HUES6 (cell line): Measurements from ENCODE around the gene ANTXR1.

Experiments
- H3K27ac ChIP-seq: 2 replicates; pipeline ENCODE4 v1.7.0; 2013; ENCODE audit warnings: low read depth, mild to moderate bottlenecking, low read length, inconsistent platforms
- H3K27me3 ChIP-seq: 2 replicates; pipeline ENCODE4 v1.6.1; 2013; ENCODE audit warnings: low read length; ENCODE audit not compliant: control insufficient read depth, insufficient read depth
- H3K36me3 ChIP-seq: 2 replicates; pipeline ENCODE4 v1.6.1; 2013; ENCODE audit warnings: low read length; ENCODE audit not compliant: control insufficient read depth, insufficient read depth
- H3K4me1 ChIP-seq: 2 replicates; pipeline ENCODE4 v1.6.1; 2013; ENCODE audit warnings: low read length; ENCODE audit not compliant: control insufficient read depth, insufficient read depth
- H3K4me3 ChIP-seq: 2 replicates; pipeline ENCODE4 v1.5.1; 2013; ENCODE audit warnings: low read depth, low read length
- H3K9ac ChIP-seq: one replicate; pipeline ENCODE4 v1.6.1; 2013; ENCODE audit warnings: mild to moderate bottlenecking, low read length
- H3K9me3 ChIP-seq: 2 replicates; pipeline ENCODE4 v1.6.1; 2013; ENCODE audit warnings: low read depth, low read length; ENCODE audit not compliant: control insufficient read depth, insufficient read depth

ANTXR1 gene

DNA sequence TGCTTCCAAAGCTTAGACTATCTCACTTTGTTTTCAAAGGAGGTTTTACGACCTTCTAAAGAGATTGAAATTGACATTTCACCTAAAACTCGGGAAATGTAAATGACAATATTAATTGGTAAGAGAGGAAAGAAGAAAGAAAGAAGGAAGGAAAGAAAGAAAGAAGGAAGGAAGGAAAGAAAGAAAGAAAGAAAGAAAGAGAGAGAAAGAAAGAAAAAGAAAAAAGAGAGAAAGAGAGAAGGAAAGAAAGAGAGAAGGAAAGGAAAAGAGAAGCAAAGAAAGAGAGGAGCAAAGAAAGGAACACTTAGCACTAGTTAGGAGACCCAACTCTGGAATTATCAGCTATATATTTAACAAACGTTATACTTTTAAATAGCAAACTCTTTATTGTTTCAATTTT is 34.9 kb upstream of the ANTXR1 start:
- H3K27ac ChIP-seq, result no peak overlapping the region
- no peaks in the 10 kb centered on the region for H3K4me1 ChIP-seq
- no peaks in the 10 kb centered on the region for H3K27me3 ChIP-seq
- no peak overlapping the region for H3K9ac ChIP-seq
- H3K4me3 ChIP-seq, result no peak overlapping the region
- no peaks in the 10 kb centered on the region for H3K9me3 ChIP-seq
- no peaks in the 10 kb centered on the region for H3K36me3 ChIP-seq

DNA sequence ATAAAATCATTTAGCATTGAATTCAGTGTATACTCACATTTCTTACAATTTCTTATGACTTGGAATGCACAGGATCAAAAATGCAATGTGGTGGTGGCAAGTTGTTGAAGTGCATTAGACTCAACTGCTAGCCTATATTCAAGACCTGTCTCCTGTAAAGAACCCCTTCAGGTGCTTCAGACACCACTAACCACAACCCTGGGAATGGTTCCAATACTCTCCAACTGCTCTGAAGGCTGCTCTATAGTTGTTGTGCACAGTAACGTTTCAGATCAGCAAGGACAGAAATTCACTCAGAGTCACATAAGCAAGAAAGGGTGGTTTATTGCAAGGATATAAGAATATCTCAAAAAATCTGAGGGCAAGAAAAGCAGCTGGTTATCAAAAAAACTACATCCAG is 32.0 kb upstream of the ANTXR1 start:
- Histone ChIP-seq H3K4me1 (no peaks in the 10 kb centered on the region), H3K36me3 (no peaks in the 10 kb centered on the region), H3K4me3 (no peak overlapping the region), H3K27me3 (no peaks in the 10 kb centered on the region), H3K9me3 (no peaks in the 10 kb centered on the region), H3K27ac (no peak overlapping the region), H3K9ac (no peak overlapping the region)

DNA sequence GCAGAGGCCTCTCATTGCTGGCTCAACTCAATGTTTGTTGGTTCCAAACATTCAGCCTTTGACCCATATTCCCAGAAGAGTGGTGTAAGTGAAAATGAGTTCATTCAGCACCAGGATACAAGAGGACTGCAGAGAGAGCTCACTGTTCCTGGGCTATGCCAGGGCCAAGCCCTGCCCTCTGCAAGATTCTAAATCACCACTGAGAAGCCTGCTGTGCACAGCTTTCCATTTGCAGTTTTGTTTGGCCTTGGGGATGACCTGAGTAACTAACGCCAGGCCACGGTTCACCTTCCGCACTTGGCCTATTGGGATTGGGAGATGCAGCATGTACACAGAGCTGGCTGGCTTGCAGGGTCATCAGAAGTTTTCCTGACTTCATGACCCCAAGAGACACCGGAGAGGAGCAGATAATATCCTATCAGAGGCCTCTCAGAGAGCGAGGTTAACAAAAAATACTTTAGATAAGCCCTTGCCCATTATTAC is 25.9 kb upstream of the ANTXR1 start:
- H3K4me1 ChIP-seq, result no peaks in the 10 kb centered on the region
- H3K9me3 ChIP-seq, result no peaks in the 10 kb centered on the region

DNA sequence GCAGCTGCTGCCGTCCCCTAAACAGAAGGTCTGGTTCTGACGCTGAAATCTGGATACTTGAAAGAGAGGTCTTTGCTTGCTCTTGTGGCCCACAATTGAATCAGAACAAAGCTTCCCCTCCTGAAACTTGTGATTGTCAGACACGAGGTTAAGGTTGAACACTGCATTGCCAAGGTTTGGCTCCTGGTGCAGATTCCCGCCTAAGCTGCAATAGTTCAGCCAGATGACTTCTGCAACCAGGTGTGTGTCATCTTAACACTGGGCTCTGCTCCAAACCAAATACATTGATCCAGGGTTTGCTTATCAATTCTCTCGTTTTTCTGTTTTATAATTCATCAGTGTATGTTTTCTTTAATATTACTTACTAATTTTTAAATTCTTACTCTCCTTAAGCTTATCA is 23.9 kb upstream of the ANTXR1 start:
- no peaks in the 10 kb centered on the region for H3K9me3 ChIP-seq
- no peak overlapping the region for H3K9ac ChIP-seq
- no peaks in the 10 kb centered on the region for H3K27me3 ChIP-seq
- no peak overlapping the region for H3K4me3 ChIP-seq
- no peaks in the 10 kb centered on the region for H3K4me1 ChIP-seq
- no peaks in the 10 kb centered on the region for H3K36me3 ChIP-seq
- no peak overlapping the region for H3K27ac ChIP-seq

More for the DNA sequence above, 25.9 kb upstream of the ANTXR1 start:
- Histone ChIP-seq H3K27ac (no peak overlapping the region), H3K4me3 (no peak overlapping the region), H3K27me3 (no peaks in the 10 kb centered on the region), H3K36me3 (no peaks in the 10 kb centered on the region), H3K9ac (no peak overlapping the region)

DNA sequence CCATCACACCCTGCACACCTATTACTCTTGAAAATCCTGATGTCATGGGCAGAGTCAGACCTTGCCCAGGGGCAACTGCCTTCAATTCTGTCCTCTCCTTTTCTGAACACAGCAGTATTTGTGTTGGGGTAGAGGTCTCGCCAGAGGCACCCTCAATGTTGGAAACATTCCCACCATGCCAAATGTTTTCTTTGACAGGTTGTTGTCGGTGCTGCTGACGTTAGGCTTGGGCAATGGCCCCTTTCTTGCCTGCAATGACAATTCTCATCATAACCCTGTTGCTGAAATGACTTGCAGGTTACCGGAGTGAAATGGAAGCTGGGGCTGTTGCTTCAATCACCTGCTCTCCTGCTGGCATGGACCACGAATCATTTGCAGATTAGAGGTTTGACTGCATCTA is 20.6 kb upstream of the ANTXR1 start:
- Histone ChIP-seq H3K9ac (no peak overlapping the region), H3K36me3 (no peaks in the 10 kb centered on the region), H3K27me3 (no peaks in the 10 kb centered on the region), H3K9me3 (no peaks in the 10 kb centered on the region), H3K4me1 (no peaks in the 10 kb centered on the region), H3K4me3 (no peak overlapping the region), H3K27ac (no peak overlapping the region)

DNA sequence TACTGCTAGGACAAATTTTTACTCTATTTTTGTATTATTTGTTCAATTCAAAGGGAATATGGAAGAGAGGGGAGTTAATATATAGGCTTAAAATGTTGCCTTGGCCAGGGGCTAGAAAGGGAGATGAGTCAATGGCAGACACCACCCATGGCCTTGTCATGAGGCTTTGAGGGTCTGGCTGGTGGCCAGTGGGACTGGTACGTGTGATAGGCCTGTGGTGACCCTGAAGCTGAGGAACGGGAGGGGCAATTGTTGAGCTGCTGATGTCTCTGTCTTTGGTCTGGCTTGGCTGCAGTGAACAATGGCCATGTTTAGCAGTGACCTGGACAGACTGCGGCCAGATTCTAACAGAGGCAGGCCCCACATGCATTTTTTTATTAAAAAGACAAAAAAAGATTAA is 20.0 kb upstream of the ANTXR1 start:
- Histone ChIP-seq H3K9ac (no peak overlapping the region), H3K27me3 (no peaks in the 10 kb centered on the region), H3K4me1 (no peaks in the 10 kb centered on the region), H3K9me3 (no peaks in the 10 kb centered on the region), H3K27ac (no peak overlapping the region), H3K36me3 (no peaks in the 10 kb centered on the region), H3K4me3 (no peak overlapping the region)

DNA sequence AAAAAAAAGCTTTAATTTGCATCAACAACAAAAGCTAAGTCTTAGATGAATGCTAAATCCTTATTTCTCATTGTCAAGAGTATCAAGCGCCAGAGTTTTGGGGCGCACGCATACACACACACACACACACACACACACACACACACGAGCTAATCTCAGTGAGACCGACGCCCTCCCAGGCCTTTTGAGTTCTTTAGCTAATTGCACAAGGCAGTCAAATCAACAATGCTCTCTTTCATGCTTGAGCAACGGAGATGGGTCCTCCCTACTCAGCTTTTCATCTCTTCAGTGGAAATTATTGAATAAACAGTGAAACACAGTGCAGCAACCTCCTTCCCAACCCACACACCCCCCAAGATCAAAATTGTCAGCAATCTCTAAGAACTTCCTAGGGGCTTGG is 19.3 kb upstream of the ANTXR1 start:
- no peak overlapping the region for H3K4me3 ChIP-seq
- no peaks in the 10 kb centered on the region for H3K4me1 ChIP-seq
- no peaks in the 10 kb centered on the region for H3K27me3 ChIP-seq
- no peak overlapping the region for H3K9ac ChIP-seq
- H3K36me3 ChIP-seq, result no peaks in the 10 kb centered on the region
- H3K9me3 ChIP-seq, result no peaks in the 10 kb centered on the region
- no peak overlapping the region for H3K27ac ChIP-seq

DNA sequence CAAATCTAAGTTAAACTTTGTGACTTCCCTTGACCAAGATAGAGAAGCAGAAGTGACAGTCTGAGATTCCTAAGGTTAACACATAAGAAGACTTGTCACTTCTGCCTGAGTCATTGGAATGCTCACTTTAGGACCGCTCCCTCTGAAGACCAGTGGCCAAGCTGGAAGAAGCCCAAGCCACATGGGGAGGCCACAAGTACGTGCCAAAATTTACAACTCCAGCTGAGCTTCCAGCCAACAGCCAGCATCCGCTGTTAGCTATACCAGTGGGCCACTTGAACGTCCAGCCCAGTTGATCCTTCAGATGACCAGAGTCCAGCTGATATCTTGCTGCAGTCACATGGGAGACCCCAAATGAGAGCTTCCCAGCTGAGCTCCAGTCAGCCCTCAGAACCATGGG is 18.1 kb upstream of the ANTXR1 start:
- no peaks in the 10 kb centered on the region for H3K36me3 ChIP-seq
- no peaks in the 10 kb centered on the region for H3K27me3 ChIP-seq
- no peak overlapping the region for H3K4me3 ChIP-seq
- H3K4me1 ChIP-seq, result no peaks in the 10 kb centered on the region
- no peak overlapping the region for H3K9ac ChIP-seq
- no peak overlapping the region for H3K27ac ChIP-seq
- H3K9me3 ChIP-seq, result no peaks in the 10 kb centered on the region

DNA sequence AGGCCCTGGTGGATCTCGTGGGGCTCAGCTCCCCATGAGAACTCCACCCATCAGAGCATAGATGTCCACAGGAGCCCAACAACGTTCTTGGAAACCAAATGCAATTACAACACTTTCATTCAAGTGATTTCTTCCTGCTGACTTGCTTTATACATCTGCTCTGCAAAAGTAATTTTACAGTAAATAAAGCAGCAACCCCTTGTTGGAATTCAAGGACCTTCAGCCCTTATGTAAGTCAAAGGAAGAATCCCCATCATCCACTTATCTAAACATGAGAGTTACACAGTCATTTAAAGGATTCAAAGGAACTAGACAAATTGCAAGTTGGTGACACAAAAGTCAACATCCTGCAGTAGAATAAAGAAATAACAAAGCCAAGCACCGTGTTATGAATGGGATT is 17.1 kb upstream of the ANTXR1 start:
- H3K27ac ChIP-seq, result no peak overlapping the region
- no peaks in the 10 kb centered on the region for H3K27me3 ChIP-seq
- H3K4me3 ChIP-seq, result no peak overlapping the region
- no peaks in the 10 kb centered on the region for H3K36me3 ChIP-seq
- no peaks in the 10 kb centered on the region for H3K9me3 ChIP-seq
- no peaks in the 10 kb centered on the region for H3K4me1 ChIP-seq
- no peak overlapping the region for H3K9ac ChIP-seq

DNA sequence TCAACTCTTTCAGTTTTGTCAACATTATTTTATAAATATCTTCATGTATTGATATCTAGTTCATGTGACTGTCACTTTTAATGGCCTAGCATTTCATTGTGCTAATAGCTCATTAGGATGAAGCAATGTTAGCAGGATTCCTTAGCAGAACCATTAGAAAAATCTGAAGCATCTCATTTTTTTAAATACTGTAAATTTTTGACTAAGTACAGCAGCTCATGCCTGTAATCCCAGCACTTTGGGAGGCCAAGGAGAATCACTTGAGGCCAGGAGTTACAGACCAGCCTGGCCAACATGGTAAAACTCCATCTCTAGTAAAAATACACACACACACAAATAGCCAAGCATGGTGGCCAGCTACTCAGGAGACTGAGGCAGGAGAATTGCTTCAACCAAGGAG is 15.6 kb upstream of the ANTXR1 start:
- no peaks in the 10 kb centered on the region for H3K36me3 ChIP-seq
- peaks cover 4% of the 10 kb centered on the region; the same call in 1 of the 2 replicates for H3K9me3 ChIP-seq
- no peaks in the 10 kb centered on the region for H3K4me1 ChIP-seq
- H3K4me3 ChIP-seq, result no peak overlapping the region
- no peaks in the 10 kb centered on the region for H3K27me3 ChIP-seq
- no peak overlapping the region for H3K9ac ChIP-seq
- H3K27ac ChIP-seq, result no peak overlapping the region

DNA sequence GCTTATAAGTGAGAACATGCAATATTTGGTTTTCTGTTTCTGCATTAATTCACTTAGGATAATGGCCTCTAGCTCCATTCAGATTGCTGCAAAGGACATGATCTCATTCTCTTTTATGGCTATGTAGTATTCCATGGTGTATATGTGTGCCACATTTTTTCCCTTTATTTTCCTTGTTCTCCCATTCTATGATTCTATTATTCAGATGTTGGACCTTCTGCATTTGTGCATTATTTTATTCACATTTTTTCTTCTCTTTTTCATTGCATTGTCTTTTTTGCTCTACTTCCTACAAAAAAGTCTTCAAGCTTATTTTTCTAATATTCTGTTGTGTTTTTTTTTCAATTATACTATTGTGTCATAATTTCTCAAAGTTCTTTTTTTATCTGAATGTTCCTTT is 11.1 kb upstream of the ANTXR1 start:
- no peak overlapping the region for H3K27ac ChIP-seq
- H3K36me3 ChIP-seq, result no peaks in the 10 kb centered on the region
- H3K9me3 ChIP-seq, result peaks cover 8% of the 10 kb centered on the region
- H3K27me3 ChIP-seq, result no peaks in the 10 kb centered on the region
- no peak overlapping the region for H3K9ac ChIP-seq
- H3K4me3 ChIP-seq, result no peak overlapping the region
- H3K4me1 ChIP-seq, result no peaks in the 10 kb centered on the region

DNA sequence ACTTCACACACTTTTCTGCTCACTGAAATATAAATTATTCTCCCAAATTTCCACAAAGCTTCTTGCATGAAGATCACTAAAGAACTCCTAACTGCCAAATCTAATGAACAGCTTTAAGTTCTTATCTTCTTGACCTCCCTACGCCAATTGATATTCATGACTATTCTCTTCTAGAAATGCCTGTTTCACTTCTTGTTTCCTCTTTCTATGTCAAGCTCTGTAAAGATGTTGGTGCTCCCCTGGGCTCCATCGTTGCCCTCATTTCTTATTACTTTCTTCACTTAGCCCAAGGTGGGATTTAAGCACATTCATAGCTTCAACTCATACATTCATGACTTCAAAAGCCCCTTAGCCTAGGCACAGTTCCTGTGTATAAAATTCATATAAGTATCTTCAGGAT is 9.2 kb upstream of the ANTXR1 start:
- peaks cover 8% of the 10 kb centered on the region for H3K9me3 ChIP-seq

More for the DNA sequence above, 9.2 kb upstream of the ANTXR1 start:
- H3K4me3 ChIP-seq, result no peak overlapping the region
- no peak overlapping the region for H3K27ac ChIP-seq
- H3K36me3 ChIP-seq, result no peaks in the 10 kb centered on the region
- no peaks in the 10 kb centered on the region for H3K27me3 ChIP-seq
- no peaks in the 10 kb centered on the region for H3K4me1 ChIP-seq
- no peak overlapping the region for H3K9ac ChIP-seq
